Uterus (tissue), 2 donors: Measurements from ENCODE around the gene ARHGAP10.

Source experiments
- POLR2A ChIP-seq, 2 donors: fragments of 450-650 bp; IDR thresholded peaks; one replicate each; pipeline ENCODE4 v1.6.1; 2016; ENCODE audit warnings: antibody characterized with exemption in 2 of 2, mild to moderate bottlenecking in 1 of 2, moderate library complexity in 1 of 2
- TF ChIP-seq, protein P1 (sequence below), 4 experiments: fragments of 200-600 bp in 2 of 4; fragments of 450-650 bp in 2 of 4; sonication (generic) in 2 of 4; IDR thresholded peaks; one replicate each; pipeline ENCODE4 v1.5.1; 2016 to 2019; ENCODE audit warnings: antibody characterized with exemption in 4 of 4, mild to moderate bottlenecking in 2 of 4, moderate library complexity in 1 of 4

DNA sequence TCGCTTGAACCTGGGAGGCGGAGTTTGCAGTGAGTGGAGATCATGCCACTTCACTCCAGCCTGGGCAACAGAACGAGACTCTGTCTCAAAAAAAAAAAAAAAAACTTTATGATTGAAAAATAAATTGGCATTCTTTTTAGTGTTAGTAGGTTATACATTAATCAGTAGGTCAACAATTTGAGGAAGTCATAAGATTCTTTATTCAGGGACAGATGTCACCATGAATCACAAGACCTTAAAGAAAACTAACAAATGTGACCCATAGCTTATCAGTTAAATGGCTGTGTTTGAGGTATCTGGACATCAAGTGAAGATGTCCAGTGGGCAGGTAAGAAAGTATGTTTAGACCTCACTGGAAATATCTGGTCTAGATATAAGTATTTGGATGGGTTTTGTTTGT is 38.7 kb upstream of the ARHGAP10 start:
- TF ChIP-seq, protein P1, sequence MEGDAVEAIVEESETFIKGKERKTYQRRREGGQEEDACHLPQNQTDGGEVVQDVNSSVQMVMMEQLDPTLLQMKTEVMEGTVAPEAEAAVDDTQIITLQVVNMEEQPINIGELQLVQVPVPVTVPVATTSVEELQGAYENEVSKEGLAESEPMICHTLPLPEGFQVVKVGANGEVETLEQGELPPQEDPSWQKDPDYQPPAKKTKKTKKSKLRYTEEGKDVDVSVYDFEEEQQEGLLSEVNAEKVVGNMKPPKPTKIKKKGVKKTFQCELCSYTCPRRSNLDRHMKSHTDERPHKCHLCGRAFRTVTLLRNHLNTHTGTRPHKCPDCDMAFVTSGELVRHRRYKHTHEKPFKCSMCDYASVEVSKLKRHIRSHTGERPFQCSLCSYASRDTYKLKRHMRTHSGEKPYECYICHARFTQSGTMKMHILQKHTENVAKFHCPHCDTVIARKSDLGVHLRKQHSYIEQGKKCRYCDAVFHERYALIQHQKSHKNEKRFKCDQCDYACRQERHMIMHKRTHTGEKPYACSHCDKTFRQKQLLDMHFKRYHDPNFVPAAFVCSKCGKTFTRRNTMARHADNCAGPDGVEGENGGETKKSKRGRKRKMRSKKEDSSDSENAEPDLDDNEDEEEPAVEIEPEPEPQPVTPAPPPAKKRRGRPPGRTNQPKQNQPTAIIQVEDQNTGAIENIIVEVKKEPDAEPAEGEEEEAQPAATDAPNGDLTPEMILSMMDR (IDR thresholded peaks at IDR 0.05): no peak
- no peak for TF ChIP-seq POLR2A (IDR thresholded peaks at IDR 0.05)
